Fibroblast of lung (primary cell): Measurements from ENCODE around the gene ALDH4A1.

Source experiments
- EZH2 ChIP-seq: IDR thresholded peaks from 2 replicates; pipeline ENCODE4 v1.5.1; 2012; ENCODE audit warnings: low read length, control low read depth, mild to moderate bottlenecking; ENCODE audit errors: missing control alignments
- TF ChIP-seq, protein P1 (sequence below), 2 donors: IDR thresholded peaks in 1 of 2; conservative IDR thresholded peaks in 1 of 2; 1 replicate in 1 of 2; 2 replicates in 1 of 2; pipeline ENCODE4 v1.5.1; 2011 to 2012; ENCODE audit warnings: low read length in 2 of 2, control low read depth in 1 of 2, inconsistent platforms in 1 of 2, low read depth in 1 of 2, mild to moderate bottlenecking in 1 of 2

DNA sequence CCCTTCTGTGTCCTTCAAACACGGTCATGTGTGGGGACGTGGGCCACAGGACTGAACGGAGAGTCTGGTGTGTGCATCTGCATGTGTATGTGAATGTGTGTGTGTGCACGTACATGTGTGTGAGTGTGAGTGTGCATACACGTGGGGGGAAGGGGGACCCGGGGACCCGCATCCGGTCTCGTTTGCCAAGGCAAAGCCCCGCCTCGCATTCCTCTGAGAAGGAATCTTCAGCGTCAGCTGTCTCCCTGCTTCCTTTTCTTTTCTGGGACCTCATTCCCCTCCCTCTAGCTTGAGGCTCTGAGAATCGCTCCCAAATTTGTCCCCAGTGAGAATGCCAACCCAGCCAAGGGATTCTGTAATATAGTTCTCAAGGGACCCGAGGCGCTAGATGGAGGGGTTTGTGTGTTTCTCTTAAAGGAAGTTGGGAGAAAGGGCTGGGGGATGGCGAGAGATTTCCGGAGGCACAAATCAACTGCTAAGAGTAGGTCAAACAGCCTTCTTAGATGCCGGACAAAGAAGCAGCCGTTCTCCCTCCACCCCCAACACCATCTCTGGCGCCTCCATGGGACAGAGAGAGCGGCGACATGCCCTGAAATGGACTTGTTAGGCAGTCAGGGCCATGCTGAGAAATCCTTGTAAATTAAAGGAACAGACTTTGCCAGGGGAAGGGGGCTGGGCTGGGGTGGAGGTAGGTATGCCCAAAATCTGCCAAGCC lies 47.5 kb upstream of the ALDH4A1 start:
- TF ChIP-seq, protein P1, sequence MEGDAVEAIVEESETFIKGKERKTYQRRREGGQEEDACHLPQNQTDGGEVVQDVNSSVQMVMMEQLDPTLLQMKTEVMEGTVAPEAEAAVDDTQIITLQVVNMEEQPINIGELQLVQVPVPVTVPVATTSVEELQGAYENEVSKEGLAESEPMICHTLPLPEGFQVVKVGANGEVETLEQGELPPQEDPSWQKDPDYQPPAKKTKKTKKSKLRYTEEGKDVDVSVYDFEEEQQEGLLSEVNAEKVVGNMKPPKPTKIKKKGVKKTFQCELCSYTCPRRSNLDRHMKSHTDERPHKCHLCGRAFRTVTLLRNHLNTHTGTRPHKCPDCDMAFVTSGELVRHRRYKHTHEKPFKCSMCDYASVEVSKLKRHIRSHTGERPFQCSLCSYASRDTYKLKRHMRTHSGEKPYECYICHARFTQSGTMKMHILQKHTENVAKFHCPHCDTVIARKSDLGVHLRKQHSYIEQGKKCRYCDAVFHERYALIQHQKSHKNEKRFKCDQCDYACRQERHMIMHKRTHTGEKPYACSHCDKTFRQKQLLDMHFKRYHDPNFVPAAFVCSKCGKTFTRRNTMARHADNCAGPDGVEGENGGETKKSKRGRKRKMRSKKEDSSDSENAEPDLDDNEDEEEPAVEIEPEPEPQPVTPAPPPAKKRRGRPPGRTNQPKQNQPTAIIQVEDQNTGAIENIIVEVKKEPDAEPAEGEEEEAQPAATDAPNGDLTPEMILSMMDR (conservative IDR thresholded peaks at IDR 0.05 in 1 of 2, IDR thresholded peaks at IDR 0.05 in 1 of 2; ENCODE audit: low read depth in 1 of 2, low read length in 2 of 2), result peak; percentile 14 to 24
- TF ChIP-seq EZH2, result no peak
